Epithelial cell of proximal tubule (primary cell): ENCODE results near the gene PLB1. TPM values are rescaled to one million over a fixed set of nuclear protein-coding genes. Genes with fewer than 3 reads are reported as not detected.

Source experiments
- DNase-seq: peaks from one replicate; pipeline ENCODE4 v3.0.0-alpha.2; 2011; ENCODE audit warnings: low read depth
- H3K4me3 ChIP-seq: 2 replicates; pipeline ENCODE4 v1.5.1; 2011; ENCODE audit warnings: low read depth, mild to moderate bottlenecking, low read length
- total RNA-seq: library from RNA; depleted of rRNA; stranded (reverse); fragments of >200 nt; gene quantifications from 2 replicates; pipeline ENCODE4 v1.2.3, GENCODE V29; 2015
- TF ChIP-seq, protein P1 (sequence below): conservative IDR thresholded peaks from 2 replicates; pipeline ENCODE4 v1.5.1; 2012; ENCODE audit warnings: low read depth, mild to moderate bottlenecking, low read length

Gene PLB1
- total RNA-seq, 1 donor from 2014 or later: 2.1 TPM

DNA sequence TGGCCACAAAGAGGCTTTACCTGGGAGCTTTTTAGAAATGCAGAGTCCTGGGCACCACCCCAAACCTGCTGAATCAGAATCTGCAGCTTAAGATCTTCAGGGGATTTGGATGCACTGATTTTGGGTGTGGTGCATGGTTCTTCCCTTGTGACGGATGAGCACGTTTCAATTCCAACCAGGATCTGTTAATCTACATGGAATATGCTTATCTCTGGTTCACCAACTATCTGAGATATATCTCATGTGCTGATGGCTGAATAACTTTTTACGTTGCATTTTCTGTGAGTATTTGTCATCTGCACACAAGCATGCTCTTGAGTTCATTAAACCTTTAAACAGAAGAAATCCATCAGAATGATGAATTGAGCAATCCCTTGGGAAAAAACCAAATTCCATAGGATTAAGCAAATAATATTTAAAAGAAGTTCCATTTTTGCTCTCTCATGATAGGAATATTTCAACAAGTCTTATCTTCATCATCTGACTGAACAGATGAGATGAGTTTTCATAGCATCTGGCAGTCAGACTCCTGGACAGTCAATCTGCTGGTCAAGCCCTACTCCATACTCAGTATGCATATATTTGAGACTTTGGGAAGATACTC is 120.6 kb downstream of the PLB1 start:
- no peak overlapping the region for H3K4me3 ChIP-seq
- no peak for DNase-seq
- TF ChIP-seq, protein P1, sequence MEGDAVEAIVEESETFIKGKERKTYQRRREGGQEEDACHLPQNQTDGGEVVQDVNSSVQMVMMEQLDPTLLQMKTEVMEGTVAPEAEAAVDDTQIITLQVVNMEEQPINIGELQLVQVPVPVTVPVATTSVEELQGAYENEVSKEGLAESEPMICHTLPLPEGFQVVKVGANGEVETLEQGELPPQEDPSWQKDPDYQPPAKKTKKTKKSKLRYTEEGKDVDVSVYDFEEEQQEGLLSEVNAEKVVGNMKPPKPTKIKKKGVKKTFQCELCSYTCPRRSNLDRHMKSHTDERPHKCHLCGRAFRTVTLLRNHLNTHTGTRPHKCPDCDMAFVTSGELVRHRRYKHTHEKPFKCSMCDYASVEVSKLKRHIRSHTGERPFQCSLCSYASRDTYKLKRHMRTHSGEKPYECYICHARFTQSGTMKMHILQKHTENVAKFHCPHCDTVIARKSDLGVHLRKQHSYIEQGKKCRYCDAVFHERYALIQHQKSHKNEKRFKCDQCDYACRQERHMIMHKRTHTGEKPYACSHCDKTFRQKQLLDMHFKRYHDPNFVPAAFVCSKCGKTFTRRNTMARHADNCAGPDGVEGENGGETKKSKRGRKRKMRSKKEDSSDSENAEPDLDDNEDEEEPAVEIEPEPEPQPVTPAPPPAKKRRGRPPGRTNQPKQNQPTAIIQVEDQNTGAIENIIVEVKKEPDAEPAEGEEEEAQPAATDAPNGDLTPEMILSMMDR: no peak

DNA sequence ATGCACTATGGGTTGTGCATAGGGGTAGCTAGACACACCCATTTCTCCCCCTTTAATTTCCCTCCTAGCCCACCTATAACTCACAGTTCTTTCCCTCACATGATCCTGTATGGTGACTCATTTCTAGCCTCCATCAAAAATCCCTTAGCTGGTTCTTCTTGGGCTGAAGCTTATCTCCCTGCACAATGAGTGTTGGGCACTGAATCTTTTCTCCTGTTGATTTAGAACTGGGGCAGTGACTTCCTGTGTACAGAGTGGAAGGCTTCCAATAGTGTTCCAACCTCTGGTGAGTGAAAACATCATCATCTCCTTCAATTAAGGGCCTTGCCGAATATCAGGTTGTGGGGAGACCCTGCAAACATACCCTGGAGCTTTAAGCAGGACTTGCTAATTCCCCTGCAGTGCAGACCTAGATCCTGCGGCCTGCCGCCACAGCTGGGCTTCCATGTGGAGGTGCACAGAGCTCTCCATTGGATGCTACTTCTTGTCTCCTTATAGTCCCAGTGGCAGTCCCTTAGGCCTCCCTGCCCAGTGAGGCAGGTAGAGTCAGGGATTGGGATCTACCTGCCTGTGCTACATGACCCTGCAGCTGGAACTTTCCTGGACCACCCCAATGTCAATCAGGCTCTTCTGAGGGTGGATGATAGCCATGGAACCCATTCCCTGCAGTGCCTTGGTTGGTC is 121.8 kb downstream of the PLB1 start:
- no peak overlapping the region for H3K4me3 ChIP-seq
- TF ChIP-seq, protein P1: no peak
- no peak for DNase-seq

DNA sequence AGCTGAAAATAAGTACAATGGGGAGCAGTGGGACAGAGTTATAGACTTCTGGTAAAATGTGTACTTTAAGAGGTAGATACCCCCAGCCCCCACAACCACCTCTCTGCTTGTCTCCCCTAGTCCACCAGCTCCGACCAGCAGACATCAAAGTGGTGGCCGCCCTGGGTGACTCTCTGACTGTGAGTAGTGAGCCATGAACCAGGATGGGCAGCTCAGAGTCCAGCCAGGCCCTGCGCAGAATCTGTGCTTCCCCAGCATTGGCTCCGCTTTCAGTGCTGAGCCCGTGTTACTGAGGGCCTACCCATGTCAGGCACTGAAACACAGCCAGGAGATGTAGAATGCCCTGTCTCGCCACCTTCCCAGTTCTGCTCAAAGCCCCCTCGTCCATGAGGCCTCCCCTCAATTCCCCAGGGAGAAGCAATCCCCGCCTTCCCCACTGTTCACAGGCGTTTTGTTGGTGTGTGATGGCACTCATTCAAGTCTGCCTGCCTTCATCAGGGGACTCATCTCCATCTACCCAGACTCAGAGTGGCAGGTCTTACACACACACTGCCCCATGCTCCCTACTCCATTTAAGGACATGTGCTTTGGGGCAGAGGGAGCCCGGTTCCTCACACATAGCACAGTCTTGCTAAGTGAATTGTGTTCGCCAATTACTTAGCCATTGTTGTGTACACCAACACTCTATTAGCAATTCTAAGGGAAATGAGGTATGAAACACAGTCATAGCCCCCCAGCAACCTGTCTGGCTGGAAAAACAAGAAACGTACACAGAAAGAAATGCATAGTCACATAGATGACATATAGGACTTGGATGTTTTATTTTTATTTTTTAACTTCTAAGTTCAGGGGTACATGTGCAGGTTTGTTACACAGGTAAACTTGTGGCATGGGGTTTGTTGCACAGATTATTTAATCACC is 122.6 kb downstream of the PLB1 start:
- DNase-seq: no peak
- TF ChIP-seq, protein P1: no peak
- no peak overlapping the region for H3K4me3 ChIP-seq

DNA sequence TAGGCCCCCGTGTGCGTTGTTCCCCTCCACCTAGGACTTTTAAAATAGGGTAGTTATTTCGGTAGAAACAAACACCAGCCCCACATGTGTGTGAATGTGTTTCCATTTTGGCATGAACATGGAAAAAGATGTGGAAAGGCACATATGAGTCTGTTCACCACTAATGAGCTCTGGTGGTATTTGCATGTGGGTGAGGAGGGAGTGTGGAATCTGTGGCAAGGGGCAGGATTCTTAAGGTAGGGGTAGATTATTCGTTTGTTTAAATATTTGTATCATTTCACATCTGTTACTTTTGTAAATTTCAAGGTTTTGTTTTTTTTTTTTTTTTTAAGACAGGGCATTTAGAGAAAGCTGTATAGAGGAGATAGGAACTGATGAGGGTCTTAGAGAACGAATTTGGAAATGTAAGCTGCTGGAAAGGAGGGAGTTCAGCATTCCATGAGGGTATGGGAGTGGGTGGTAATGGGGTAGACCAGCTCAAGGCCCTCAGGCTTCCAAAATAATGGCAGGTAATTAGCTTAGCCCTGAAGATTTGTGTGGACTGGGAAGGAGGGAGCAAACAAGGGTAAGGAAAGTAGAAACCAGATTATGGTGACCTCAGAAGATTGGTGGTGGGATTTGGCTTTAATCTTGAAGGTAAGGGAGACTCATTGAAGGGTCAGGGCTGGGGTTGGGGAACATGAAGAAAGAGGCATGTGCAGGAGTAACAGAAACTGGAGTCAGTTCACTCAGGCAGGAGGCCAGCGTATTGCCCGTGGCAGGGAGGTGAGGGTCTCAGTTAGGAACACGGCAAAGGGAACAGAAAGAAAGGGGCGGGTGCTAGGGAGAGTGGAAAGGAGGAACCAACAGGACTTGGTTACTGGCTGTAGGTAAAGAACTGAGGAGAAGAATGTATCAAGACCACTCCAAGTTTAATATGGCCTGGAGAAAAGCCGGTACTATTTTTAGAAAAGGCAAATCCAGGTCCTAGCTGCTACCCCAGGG is 123.6 kb downstream of the PLB1 start:
- DNase-seq: no peak
- no peak overlapping the region for H3K4me3 ChIP-seq
- TF ChIP-seq, protein P1: no peak

DNA sequence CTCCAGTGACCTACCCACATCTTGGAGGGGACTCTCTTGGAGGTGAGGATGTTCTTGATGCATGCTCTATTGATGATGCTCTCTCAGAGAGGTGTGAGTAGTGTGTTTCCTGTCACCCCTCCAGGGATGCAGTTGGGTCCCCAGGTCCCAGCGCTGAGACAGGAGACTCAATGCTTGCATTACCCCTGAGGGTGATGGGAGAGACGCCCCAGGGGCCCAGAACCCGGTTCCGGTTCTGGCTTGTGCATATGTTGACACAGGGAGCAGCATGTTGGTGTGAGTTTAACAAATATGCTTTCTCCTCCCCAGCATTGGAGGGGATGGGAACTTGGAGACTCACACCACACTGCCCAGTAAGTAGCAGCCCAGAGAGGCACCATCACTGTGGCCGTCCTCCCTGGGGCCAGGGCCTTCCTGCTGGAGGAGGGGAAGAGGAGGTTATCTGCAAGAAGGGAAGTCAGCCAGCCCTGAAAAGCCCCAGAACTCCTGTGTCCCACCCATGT is 124.5 kb downstream of the PLB1 start:
- DNase-seq: no peak
- TF ChIP-seq, protein P1: no peak
- no peak overlapping the region for H3K4me3 ChIP-seq

DNA sequence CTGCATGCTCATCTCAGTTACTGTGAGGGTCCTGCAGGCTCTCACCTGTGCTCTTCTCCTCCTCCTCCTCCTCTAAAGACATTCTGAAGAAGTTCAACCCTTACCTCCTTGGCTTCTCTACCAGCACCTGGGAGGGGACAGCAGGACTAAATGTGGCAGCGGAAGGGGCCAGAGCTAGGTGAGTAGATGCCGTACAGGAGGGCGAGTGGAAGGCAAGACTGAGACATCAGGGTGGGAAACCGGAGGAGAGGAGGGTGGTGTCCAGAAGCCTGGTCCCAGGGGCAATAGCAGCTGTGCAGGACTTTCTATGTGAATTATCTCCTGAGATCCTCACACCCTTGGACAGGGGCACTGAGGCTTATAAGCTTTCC is 124.9 kb downstream of the PLB1 start:
- DNase-seq: no peak
- no peak overlapping the region for H3K4me3 ChIP-seq
- TF ChIP-seq, protein P1: no peak
